Stimulated activated naive CD8-positive, alpha-beta T cell treated with anti-CD3 and anti-CD28 coated beads, Interleukin-15, amount 100 ng/mL, for 72 hours (primary cell): ENCODE measurements around the gene CFDP1.
"Not testable (repeated sequence)": the region's sequence is repeated elsewhere in the genome, so short reads cannot be mapped to it uniquely, and the experiment has no call there.

Experiments used
- ATAC-seq: fragments of 150-1000 bp; cut with Tn5 transposase; 2 replicates; pipeline ENCODE4 v1.10.0; 2021; ENCODE audit warnings: mild to moderate bottlenecking, moderate library complexity
- DNase-seq, 2 donors: peaks; one replicate each; pipeline ENCODE4 v3.0.0; 2021 to 2022
- H3K27ac Mint-ChIP-seq, 2 donors: one replicate each; pipeline ENCODE4 v1.8.0; 2022; ENCODE audit warnings: mild to moderate bottlenecking in 2 of 2, mixed read lengths in 2 of 2, moderate library complexity in 2 of 2
- H3K27me3 Mint-ChIP-seq: one replicate; pipeline ENCODE4 v1.8.0; 2022; ENCODE audit warnings: mixed read lengths
- H3K4me1 Mint-ChIP-seq: one replicate; pipeline ENCODE4 v1.8.0; 2022; ENCODE audit warnings: mild to moderate bottlenecking, mixed read lengths
- H3K4me3 Mint-ChIP-seq, 2 donors: one replicate each; pipeline ENCODE4 v1.8.0; 2022; ENCODE audit warnings: mild to moderate bottlenecking in 2 of 2, mixed read lengths in 2 of 2, moderate library complexity in 1 of 2
- H3K9me3 Mint-ChIP-seq, 2 donors: one replicate each; pipeline ENCODE4 v1.8.0; 2022; ENCODE audit warnings: mixed read lengths in 2 of 2

CFDP1 gene

DNA sequence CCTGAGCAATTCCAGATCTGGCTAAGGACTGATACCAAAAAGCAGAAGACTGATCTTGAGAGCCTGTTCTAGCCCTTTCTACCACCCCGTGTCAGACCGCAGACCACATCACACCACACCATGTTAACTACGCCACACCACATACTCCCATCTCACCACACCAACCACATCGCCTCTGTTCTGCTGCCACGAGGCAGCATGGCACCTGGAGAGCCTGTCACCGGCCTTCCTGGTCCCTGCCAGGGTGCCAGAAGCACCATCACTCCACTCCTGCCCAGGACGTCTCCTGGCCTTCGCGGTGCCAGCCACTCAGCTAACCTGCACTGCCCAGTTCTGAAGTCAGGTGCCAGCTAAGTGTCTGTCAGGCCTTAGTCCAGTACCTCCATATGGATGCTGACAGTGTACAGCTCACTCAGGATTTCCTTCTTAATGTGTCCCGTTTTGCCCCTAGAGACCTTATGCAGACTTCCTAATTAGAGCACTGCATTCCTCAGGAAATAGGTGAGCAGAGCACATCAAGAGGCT lies 144.6 kb downstream of the CFDP1 start:
- DNase-seq (peak; percentile 77 to 84), ATAC-seq (peak; percentile 98)
- Mint-ChIP-seq H3K4me1 (peaks cover 23% of the 10 kb centered on the region), H3K4me3 (peak overlapping the region in 1 of 2 donors; percentile 60), H3K27ac (peak overlapping the region; percentile 0 to 75), H3K9me3 (no peaks in the 10 kb centered on the region), H3K27me3 (peaks cover 64% of the 10 kb centered on the region)

DNA sequence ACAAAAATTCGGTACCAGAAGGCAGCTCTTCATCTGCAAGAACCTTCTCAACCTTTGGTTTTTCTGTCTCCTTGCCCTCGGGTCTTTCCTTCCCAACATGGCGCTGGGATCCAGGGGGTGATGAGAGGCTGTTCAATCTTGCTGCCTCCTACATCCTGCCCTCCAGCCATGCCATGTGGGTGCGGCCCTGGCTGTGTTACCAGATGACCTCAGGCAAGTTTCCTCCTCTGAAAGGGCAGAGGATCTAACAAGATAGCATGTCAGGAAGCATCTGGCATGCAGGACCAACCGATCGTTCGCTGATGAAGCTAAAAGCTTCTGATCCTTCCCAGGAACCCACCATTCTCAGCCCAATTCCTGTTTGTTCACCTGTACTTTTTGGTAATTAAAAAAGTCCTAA lies 145.1 kb downstream of the CFDP1 start:
- H3K4me1 Mint-ChIP-seq: peaks cover 23% of the 10 kb centered on the region
- H3K27me3 Mint-ChIP-seq: peaks cover 64% of the 10 kb centered on the region
- DNase-seq (no peak), ATAC-seq (peak; percentile 45)
- H3K4me3 Mint-ChIP-seq: peak overlapping the region in 1 of 2 donors; percentile 60
- H3K9me3 Mint-ChIP-seq: no peaks in the 10 kb centered on the region
- H3K27ac Mint-ChIP-seq: no peak overlapping the region

DNA sequence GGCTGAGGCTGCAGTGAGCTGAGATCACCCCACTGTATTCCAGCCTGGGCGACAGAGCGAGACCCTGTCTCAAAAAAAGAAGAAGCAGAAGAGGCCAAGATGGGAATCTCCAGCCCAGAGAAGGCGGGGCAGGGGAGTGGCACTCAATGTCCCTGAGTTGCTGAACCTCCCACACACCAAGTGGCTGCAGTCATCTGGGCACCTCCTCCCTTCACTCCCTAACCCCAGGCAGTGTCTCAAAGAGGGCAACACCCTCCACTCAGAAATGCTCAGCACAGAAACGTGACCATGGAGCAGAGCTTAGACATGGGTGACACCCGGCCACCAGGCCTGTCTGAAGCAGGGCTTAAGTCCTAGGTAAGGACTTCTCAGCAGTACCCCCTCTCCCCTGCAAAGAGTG lies 145.6 kb downstream of the CFDP1 start:
- no peak overlapping the region for H3K27ac Mint-ChIP-seq

DNA sequence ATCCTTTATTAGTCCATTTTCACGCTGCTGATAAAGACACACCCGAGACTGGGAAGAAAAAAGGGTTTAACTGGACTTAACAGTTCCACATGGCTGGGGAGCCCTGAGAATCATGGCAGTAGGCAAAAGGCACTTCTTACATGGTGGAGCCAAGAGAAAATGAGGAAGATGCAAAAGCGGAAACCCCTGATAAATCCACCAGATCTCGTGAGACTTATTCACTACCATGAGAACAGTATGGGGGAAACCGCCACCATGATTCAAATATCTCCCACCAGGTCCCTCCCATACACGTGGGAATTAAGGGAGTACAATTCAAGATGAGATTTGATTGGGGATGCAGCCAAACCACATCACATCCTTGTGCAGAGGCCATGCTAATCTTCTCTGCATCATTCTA lies 146.9 kb downstream of the CFDP1 start:
- H3K27me3 Mint-ChIP-seq: peaks cover 78% of the 10 kb centered on the region
- no peak overlapping the region for H3K27ac Mint-ChIP-seq
- H3K9me3 Mint-ChIP-seq: no peaks in the 10 kb centered on the region
- no peak for DNase-seq
- no peak for ATAC-seq
- H3K4me1 Mint-ChIP-seq: peaks cover 23% of the 10 kb centered on the region
- H3K4me3 Mint-ChIP-seq: no peak overlapping the region

More for the DNA sequence above, 145.6 kb downstream of the CFDP1 start:
- Mint-ChIP-seq H3K27me3 (peaks cover 67% of the 10 kb centered on the region), H3K4me1 (peaks cover 23% of the 10 kb centered on the region), H3K9me3 (no peaks in the 10 kb centered on the region), H3K4me3 (no peak overlapping the region)
- DNase-seq (no peak), ATAC-seq (peak; percentile 13)

DNA sequence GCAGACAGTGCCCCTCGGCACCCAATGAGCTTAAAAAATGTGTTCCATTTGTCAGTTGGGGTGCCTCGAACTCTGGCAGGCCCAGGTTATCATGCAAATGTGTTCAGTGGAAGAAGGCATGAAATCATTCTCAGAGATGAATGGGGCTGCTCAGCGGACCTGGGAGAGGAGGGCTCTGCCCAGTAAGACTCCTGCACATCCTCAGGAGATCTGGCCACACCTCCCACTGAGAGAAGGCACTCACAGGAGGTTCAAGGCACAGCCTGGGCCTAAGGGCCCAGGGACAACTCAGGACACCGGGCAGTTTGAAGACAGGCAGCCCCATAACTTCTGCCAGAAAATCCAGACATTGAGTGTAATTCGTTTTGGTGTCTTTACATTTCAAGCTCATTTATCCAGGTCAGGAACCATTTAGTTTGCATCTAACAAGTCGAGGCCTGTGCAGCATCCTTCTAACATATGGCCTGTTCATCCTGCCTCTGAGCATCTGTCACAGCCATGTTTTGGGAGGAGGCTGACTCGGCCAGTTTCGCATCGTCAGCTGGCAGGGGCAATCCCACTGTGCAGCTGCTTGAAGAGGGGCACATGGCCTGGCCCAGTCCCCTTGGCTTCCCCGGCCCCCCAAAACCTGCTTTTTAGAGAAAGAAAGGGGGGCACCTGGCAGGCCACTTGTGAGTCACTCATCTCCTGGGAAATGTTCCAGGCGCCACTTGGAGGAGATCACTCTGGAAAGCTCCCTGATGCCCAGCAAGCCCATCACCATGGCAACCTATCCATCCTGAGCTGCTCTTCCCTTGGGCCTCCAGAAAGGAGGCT lies 150.6 kb downstream of the CFDP1 start:
- Mint-ChIP-seq H3K9me3 (no peaks in the 10 kb centered on the region), H3K4me3 (no peak overlapping the region), H3K27me3 (peaks cover 76% of the 10 kb centered on the region), H3K27ac (no peak overlapping the region), H3K4me1 (peaks cover 3% of the 10 kb centered on the region)
- ATAC-seq: no peak
- no peak for DNase-seq

- ATAC-seq: no peak
- H3K4me1 Mint-ChIP-seq: no peaks in the 10 kb centered on the region
- no peaks in the 10 kb centered on the region for H3K9me3 Mint-ChIP-seq
- peaks cover 75% of the 10 kb centered on the region for H3K27me3 Mint-ChIP-seq
- no peak for DNase-seq
- no peak overlapping the region for H3K4me3 Mint-ChIP-seq
- no peak overlapping the region for H3K27ac Mint-ChIP-seq
Measured at GRCh38 chr16:75281826-75282225, 151.5 kb downstream of the CFDP1 start.

DNA sequence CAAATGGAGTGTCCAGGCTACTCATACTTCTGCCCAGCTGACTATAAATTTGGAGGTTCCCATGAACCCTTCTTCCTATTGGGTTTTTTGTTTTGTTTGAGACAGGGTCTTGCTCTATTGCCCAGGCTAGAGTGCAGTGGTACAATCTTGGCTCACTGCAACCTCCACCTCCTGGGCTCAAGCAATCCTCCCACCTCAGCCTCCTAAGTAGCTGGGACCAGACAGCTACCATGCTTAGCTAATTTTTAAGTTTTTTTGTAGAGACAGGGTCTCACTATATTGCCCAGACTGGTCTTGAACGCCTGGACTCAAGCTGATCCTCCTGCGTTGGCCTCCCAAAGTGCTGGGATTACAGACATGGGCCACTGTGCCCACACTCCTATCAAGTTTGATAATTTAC lies 152.3 kb downstream of the CFDP1 start:
- peaks cover 67% of the 10 kb centered on the region for H3K27me3 Mint-ChIP-seq
- H3K4me1 Mint-ChIP-seq, H3K27ac Mint-ChIP-seq, ATAC-seq, DNase-seq, H3K4me3 Mint-ChIP-seq, H3K9me3 Mint-ChIP-seq: not testable (repeated sequence)

- no peak for DNase-seq
- no peaks in the 10 kb centered on the region for H3K4me1 Mint-ChIP-seq
Measured at GRCh38 chr16:75280331-75280804, 152.9 kb downstream of the CFDP1 start.

GRCh38 chr16:75279305-75279704 lies 154.0 kb downstream of the CFDP1 start:
- no peak for DNase-seq
- Mint-ChIP-seq H3K4me3 (no peak overlapping the region), H3K27ac (no peak overlapping the region), H3K4me1 (no peaks in the 10 kb centered on the region), H3K27me3 (peaks cover 72% of the 10 kb centered on the region), H3K9me3 (no peaks in the 10 kb centered on the region)
- ATAC-seq: no peak

More at GRCh38 chr16:75280331-75280804, 152.9 kb downstream of the CFDP1 start:
- Mint-ChIP-seq H3K27ac (no peak overlapping the region), H3K27me3 (peaks cover 63% of the 10 kb centered on the region), H3K4me3 (no peak overlapping the region), H3K9me3 (no peaks in the 10 kb centered on the region)
- ATAC-seq: no peak

- Mint-ChIP-seq H3K27me3 (peaks cover 64% of the 10 kb centered on the region), H3K27ac (no peak overlapping the region), H3K9me3 (no peaks in the 10 kb centered on the region), H3K4me3 (no peak overlapping the region), H3K4me1 (no peaks in the 10 kb centered on the region)
- ATAC-seq (no peak), DNase-seq (no peak)
Measured at GRCh38 chr16:75273054-75273925, 160.0 kb downstream of the CFDP1 start.

DNA sequence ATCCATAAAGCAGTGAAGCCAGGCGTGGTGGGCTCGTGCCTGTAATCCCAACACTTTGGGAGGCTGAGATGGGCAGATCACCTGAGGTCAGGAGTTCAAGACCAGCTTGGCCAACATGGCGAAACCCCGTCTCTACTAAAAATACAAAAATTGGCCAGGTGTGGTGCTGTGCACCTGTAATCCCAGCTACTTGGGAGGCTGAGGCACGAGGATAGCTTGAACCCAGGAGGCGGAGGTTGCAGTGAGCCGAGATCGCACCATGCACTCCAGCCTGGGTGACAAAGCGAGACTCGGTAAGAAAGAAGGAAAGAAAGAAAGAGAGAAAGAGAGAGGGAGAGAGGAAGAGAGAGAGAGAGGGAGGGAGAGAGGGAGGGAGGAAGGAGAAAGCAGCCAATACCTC lies 160.7 kb downstream of the CFDP1 start:
- H3K4me3 Mint-ChIP-seq, H3K4me1 Mint-ChIP-seq, H3K9me3 Mint-ChIP-seq, DNase-seq, ATAC-seq: not testable (repeated sequence)
- peaks cover 61% of the 10 kb centered on the region for H3K27me3 Mint-ChIP-seq
- H3K27ac Mint-ChIP-seq: peak overlapping the region in 1 of 2 donors; percentile 62

DNA sequence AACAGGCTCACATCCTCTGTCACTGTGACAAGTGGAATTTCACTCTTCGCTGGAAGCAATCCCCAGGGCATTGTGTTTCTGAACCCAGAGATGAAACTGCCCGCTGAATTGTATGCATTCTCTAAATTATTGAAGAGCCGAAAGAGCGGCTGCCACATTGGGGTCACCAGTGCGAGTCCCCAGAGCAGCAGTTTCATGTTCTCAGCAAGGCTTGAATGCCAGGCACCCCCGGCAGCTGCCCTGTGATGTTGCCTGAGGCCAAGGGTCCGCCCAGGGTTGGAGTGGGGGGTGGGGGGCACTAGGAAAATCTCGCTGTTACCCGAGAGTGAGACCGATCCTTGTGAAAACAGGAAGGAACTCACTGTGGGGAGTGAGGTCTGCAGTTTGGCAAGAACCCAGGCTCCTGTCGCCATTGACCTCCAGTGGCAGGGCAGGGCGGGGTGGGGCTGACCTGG lies 161.2 kb downstream of the CFDP1 start:
- H3K27me3 Mint-ChIP-seq: peaks cover 61% of the 10 kb centered on the region
- no peak for ATAC-seq
- no peak overlapping the region for H3K4me3 Mint-ChIP-seq
- no peaks in the 10 kb centered on the region for H3K4me1 Mint-ChIP-seq
- H3K27ac Mint-ChIP-seq: no peak overlapping the region
- H3K9me3 Mint-ChIP-seq: no peaks in the 10 kb centered on the region
- no peak for DNase-seq

DNA sequence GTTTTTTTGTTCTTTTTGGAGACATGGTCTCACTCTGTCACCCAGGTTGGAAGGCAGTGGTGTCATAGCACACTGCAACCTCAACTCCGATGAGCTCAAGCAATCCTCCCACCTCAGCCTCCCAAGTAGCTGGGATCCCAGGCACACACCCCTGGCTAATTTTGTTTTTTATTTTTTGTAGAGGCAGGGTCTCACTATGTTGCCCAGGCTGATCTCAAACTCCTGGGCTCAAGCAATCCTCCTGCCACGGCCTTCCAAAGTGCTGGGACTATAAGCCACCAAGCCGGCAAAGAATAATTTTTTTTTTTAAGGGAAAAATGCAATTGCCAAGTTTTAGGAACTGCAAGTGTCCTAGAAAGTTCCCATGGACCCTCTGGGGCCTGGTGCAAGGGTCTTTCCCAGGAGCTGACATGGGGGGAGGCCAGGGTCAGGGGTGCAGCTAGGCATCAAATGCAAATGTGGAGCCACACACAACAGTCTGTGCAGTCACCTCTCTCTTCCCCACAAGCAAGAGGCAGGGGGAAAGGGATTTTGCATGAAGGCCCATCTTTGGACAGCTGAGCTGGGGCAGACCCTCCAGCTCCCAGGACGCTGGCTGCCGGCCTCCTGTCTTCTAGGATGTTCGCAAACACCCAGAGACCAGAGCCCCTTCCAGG lies 161.7 kb downstream of the CFDP1 start:
- Mint-ChIP-seq H3K27me3 (peaks cover 65% of the 10 kb centered on the region), H3K4me1 (peaks cover 1% of the 10 kb centered on the region), H3K4me3 (no peak overlapping the region), H3K9me3 (no peaks in the 10 kb centered on the region), H3K27ac (no peak overlapping the region)
- DNase-seq (no peak), ATAC-seq (no peak)

DNA sequence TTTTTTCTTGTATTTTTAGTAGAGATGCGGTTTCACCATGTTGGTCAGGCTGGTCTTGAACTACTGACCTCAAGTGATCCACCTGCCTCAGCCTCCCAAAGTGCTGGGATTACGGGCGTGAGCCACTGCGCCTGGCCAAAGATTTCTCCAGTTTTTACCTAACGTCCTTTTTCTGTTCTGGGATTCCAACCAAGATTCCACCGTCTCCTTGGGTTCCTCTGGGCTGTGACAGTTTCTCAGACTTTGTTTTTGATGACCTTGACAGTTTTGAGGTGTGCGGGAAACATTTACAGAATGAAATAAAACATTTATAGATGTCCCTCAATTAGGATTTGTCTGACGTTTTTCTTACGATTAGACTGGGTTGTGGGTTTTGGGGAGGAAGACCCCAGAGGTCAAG lies 163.9 kb downstream of the CFDP1 start:
- not testable (repeated sequence) for DNase-seq, ATAC-seq, H3K9me3 Mint-ChIP-seq, H3K4me3 Mint-ChIP-seq, H3K27ac Mint-ChIP-seq
- Mint-ChIP-seq H3K27me3 (peaks cover 67% of the 10 kb centered on the region), H3K4me1 (peaks cover 13% of the 10 kb centered on the region)

- DNase-seq: no peak
- no peak overlapping the region for H3K4me3 Mint-ChIP-seq
Measured at GRCh38 chr16:75267631-75268264, 165.6 kb downstream of the CFDP1 start.

More at GRCh38 chr16:75267631-75268264, 165.6 kb downstream of the CFDP1 start:
- H3K27me3 Mint-ChIP-seq: peaks cover 68% of the 10 kb centered on the region
- peaks cover 13% of the 10 kb centered on the region for H3K4me1 Mint-ChIP-seq
- ATAC-seq: peak; percentile 26
- H3K27ac Mint-ChIP-seq: no peak overlapping the region
- H3K9me3 Mint-ChIP-seq: no peaks in the 10 kb centered on the region
